Small intestine (tissue), 7 donors: ENCODE measurements around the gene CASK. TPM values are rescaled to one million over a fixed set of nuclear protein-coding genes. Genes with fewer than 3 reads are reported as not detected.
"Not testable (repeated sequence)": the region's sequence is repeated elsewhere in the genome, so short reads cannot be mapped to it uniquely, and the experiment has no call there.

ENCODE experiments used
- DNase-seq, 2 donors: peaks; one replicate each; pipeline versions ENCODE4 v3.0.0 to v3.0.0-alpha.2; 2013
- FAIRE-seq: peaks from 2 replicates; lab custom pipeline; 2012; peaks lifted over from hg19 to GRCh38; lab: Jason Lieb, UNC
- H3K27ac ChIP-seq, 3 donors: one replicate each; pipeline ENCODE4 v1.5.1; 2013; ENCODE audit warnings: low read length in 2 of 3, mild to moderate bottlenecking in 2 of 3, control low read depth in 1 of 3, inconsistent platforms in 1 of 3, low read depth in 1 of 3, moderate library complexity in 1 of 3
- H3K27me3 ChIP-seq, 3 donors: one replicate each; pipeline ENCODE4 v1.6.1; 2013; ENCODE audit warnings: low read length in 3 of 3, inconsistent platforms in 1 of 3; ENCODE audit not compliant: control insufficient read depth in 3 of 3, insufficient read depth in 3 of 3
- H3K36me3 ChIP-seq, 3 donors: one replicate each; pipeline ENCODE4 v1.6.1; 2013; ENCODE audit warnings: low read length in 3 of 3, inconsistent platforms in 1 of 3, low read depth in 1 of 3, mild to moderate bottlenecking in 1 of 3, moderate library complexity in 1 of 3; ENCODE audit not compliant: control insufficient read depth in 3 of 3, insufficient read depth in 2 of 3
- H3K4me1 ChIP-seq, 3 donors: one replicate each; pipeline ENCODE4 v1.6.1; 2013; ENCODE audit warnings: low read length in 2 of 3, inconsistent platforms in 1 of 3, low read depth in 1 of 3, mild to moderate bottlenecking in 1 of 3, moderate library complexity in 1 of 3; ENCODE audit not compliant: control insufficient read depth in 3 of 3, insufficient read depth in 2 of 3
- H3K4me3 ChIP-seq, 3 donors: one replicate each; pipeline ENCODE4 v1.5.1; 2013; ENCODE audit warnings: low read length in 3 of 3, control low read depth in 1 of 3, inconsistent platforms in 1 of 3, low read depth in 1 of 3, mild to moderate bottlenecking in 1 of 3, moderate library complexity in 1 of 3
- H3K9me3 ChIP-seq, 2 donors: one replicate each; pipeline ENCODE4 v1.6.1; 2013; ENCODE audit warnings: low read depth in 1 of 2, low read length in 1 of 2; ENCODE audit not compliant: control insufficient read depth in 2 of 2, insufficient read depth in 1 of 2
- WGBS, 3 donors: extraction: QIAGEN DNeasy Blood & Tissue Kit; methylation state at CpG; one replicate each; pipeline ENCODE4 v1.1.7; 2013; 5-methylcytosine and 5-hydroxymethylcytosine counted together
- polyA plus RNA-seq, 4 donors: library from polyadenylated mRNA; stranded (reverse) in 3 of 4; unstranded in 1 of 4; fragments of 200-250 nt in 3 of 4; fragments of 120-200 nt in 1 of 4; gene quantifications; one replicate each; pipeline versions ENCODE4 v1.2.1 to v1.2.3, GENCODE V29; 2013
- donor health status: healthy with polysubstance abuse.
- donor health status: control.
- donor health status: control.
- donor health status: Bipolar disorder and iron deficiency.
- donor health status: healthy.

CASK gene
- polyA plus RNA-seq, 4 donors: 16.5 to 77.8 (median 25.2) TPM

GRCh38 chrX:41688156-41688555 lies 235.2 kb downstream of the CASK start:
- no peak for FAIRE-seq
- 70 to 92% (median 73%) methylated on average over 2 of the region's 2 CpGs for WGBS, 3 donors
- no peak overlapping the region for H3K4me3 ChIP-seq

GRCh38 chrX:41686788-41687187 lies 236.6 kb downstream of the CASK start:
- H3K27ac ChIP-seq: no peak overlapping the region
- no peak overlapping the region for H3K4me3 ChIP-seq
- peak; percentile 93 for FAIRE-seq
- no peak for DNase-seq
- H3K9me3 ChIP-seq: no peaks in the 10 kb centered on the region
- H3K4me1 ChIP-seq: no peaks in the 10 kb centered on the region
- H3K36me3 ChIP-seq: peaks cover 0 to 9% (median 0%) of the 10 kb centered on the region in 3 donors
- no peaks in the 10 kb centered on the region for H3K27me3 ChIP-seq
- 68 to 80% (median 78%) methylated on average over 4 of the region's 4 CpGs for WGBS, 3 donors

More at GRCh38 chrX:41688156-41688555, 235.2 kb downstream of the CASK start:
- Histone ChIP-seq H3K4me1 (no peaks in the 10 kb centered on the region), H3K27me3 (no peaks in the 10 kb centered on the region), H3K27ac (no peak overlapping the region), H3K9me3 (no peaks in the 10 kb centered on the region), H3K36me3 (peaks cover 0 to 9% (median 0%) of the 10 kb centered on the region in 3 donors)
- DNase-seq: no peak

GRCh38 chrX:41684940-41685339 lies 238.4 kb downstream of the CASK start:
- FAIRE-seq (no peak), DNase-seq (no peak)
- H3K27me3 ChIP-seq: no peaks in the 10 kb centered on the region
- 69 to 86% (median 76%) methylated on average over 2 of the region's 2 CpGs for WGBS, 3 donors
- H3K9me3 ChIP-seq: no peaks in the 10 kb centered on the region
- H3K4me1 ChIP-seq: no peaks in the 10 kb centered on the region
- H3K27ac ChIP-seq: no peak overlapping the region
- peaks cover 0 to 9% (median 0%) of the 10 kb centered on the region in 3 donors for H3K36me3 ChIP-seq
- no peak overlapping the region for H3K4me3 ChIP-seq

- Histone ChIP-seq H3K4me3 (no peak overlapping the region), H3K27ac (no peak overlapping the region), H3K27me3 (no peaks in the 10 kb centered on the region), H3K36me3 (peaks cover 0 to 9% (median 0%) of the 10 kb centered on the region in 3 donors), H3K9me3 (no peaks in the 10 kb centered on the region), H3K4me1 (no peaks in the 10 kb centered on the region)
- WGBS, 3 donors: 16 to 38% (median 33%) methylated on average over 3 of the region's 3 CpGs
- DNase-seq: peak in 1 of 2 donors; percentile 37
- no peak for FAIRE-seq
These were observed 239.2 kb downstream of the CASK start for GRCh38 chrX:41684138-41684537.

GRCh38 chrX:41677183-41678060 lies 245.9 kb downstream of the CASK start:
- no peaks in the 10 kb centered on the region for H3K36me3 ChIP-seq
- 74 to 76% (median 75%) methylated on average over 6 of the region's 6 CpGs for WGBS, 3 donors
- H3K4me3 ChIP-seq: no peak overlapping the region
- FAIRE-seq: no peak
- no peaks in the 10 kb centered on the region for H3K9me3 ChIP-seq
- no peak for DNase-seq
- no peaks in the 10 kb centered on the region for H3K4me1 ChIP-seq
- no peak overlapping the region for H3K27ac ChIP-seq
- H3K27me3 ChIP-seq: no peaks in the 10 kb centered on the region

- 91 to 96% (median 94%) methylated on average over 14 to 15 of the region's 15 CpGs for WGBS, 3 donors
- H3K36me3 ChIP-seq, FAIRE-seq, H3K27me3 ChIP-seq, H3K4me1 ChIP-seq, DNase-seq, H3K9me3 ChIP-seq, H3K4me3 ChIP-seq, H3K27ac ChIP-seq: not testable (repeated sequence)
These were observed 247.0 kb downstream of the CASK start for GRCh38 chrX:41676361-41676760.

GRCh38 chrX:41672643-41673042 lies 250.7 kb downstream of the CASK start:
- 40 to 81% (median 79%) methylated on average over 1 of the region's 1 CpG for WGBS, 3 donors
- Histone ChIP-seq H3K36me3 (peaks cover 0 to 10% (median 1%) of the 10 kb centered on the region in 3 donors), H3K27me3 (no peaks in the 10 kb centered on the region), H3K4me3 (no peak overlapping the region), H3K27ac (no peak overlapping the region), H3K9me3 (no peaks in the 10 kb centered on the region), H3K4me1 (no peaks in the 10 kb centered on the region)
- FAIRE-seq: no peak
- DNase-seq: no peak

- WGBS, 3 donors: 43 to 82% (median 70%) methylated on average over 1 of the region's 1 CpG
- no peaks in the 10 kb centered on the region for H3K27me3 ChIP-seq
- H3K9me3 ChIP-seq: no peaks in the 10 kb centered on the region
- no peak overlapping the region for H3K27ac ChIP-seq
- H3K4me3 ChIP-seq: no peak overlapping the region
- H3K4me1 ChIP-seq: no peaks in the 10 kb centered on the region
- no peak for FAIRE-seq
- DNase-seq: no peak
- H3K36me3 ChIP-seq: peaks cover 0 to 12% (median 1%) of the 10 kb centered on the region in 3 donors
These were observed 252.3 kb downstream of the CASK start for GRCh38 chrX:41671082-41671481.
